OCI-LY3 (cell line): ENCODE measurements around the gene GJB2.

Experiments used
- CTCF ChIP-seq: fragments of 200-600, 300-600 bp; sonication (generic); IDR thresholded peaks from 2 replicates; pipeline ENCODE4 v1.5.1; 2014; ENCODE audit warnings: antibody characterized with exemption, low read length, low read depth
- EZH2phosphoT487 ChIP-seq: fragments of 200-600 bp; shearing (Covaris generic); IDR thresholded peaks from 2 replicates; pipeline ENCODE4 v1.6.1; 2018; ENCODE audit warnings: antibody characterized with exemption, mixed run types, low read depth

- TF ChIP-seq CTCF (no peak), EZH2phosphoT487 (no peak)
These were observed 43.0 kb downstream of the GJB2 start for GRCh38 chr13:20149762-20150161.
